HG02970 (cell line): ENCODE results near the gene IQSEC1.
A peak's percentile ranks its signal among the peaks of the same experiment; 100 is the strongest.

Experiments
- ATAC-seq: cut with Tn5 transposase; IDR thresholded peaks from one replicate; pipeline ENCODE4 v1.9.1; 2021; ENCODE audit warnings: mild to moderate bottlenecking, moderate library complexity, moderate number of reproducible peaks; ENCODE audit not compliant: unreplicated experiment, low FRiP score

The IQSEC1 gene

DNA sequence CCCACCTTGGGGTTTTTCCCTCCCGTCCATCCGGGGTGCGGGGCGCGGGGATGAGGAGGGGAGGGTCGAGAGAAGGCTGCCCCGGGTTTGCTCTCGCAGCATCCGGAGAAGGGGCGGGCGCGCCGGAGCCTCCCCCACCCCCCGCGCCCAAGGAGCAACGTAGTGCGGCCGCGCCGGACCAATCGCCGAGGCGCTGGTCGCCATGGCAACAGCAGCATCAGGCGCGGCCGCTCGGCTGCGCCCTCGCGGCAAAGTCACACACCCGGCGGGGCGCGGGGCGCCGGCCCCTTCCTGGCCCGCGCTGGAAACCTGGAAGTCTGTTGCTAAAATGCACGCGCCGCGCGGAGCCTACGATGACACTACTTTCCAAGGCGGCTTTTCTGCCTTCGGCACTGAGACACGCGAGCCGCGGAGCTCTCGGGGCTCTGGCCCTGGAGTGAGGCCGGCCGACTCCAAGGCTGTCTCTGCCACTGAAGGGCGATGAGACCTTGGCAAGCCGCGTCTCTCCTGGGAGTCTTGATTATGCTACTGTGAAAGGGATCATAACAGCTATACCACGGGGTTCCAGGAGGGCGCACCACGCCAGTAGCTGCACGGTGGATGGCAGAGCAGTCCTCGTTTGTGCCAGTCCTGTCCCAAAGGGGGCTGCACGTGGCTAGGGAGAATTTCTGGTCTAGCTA lies at the start of gene IQSEC1:
Gene IQSEC1 (minus strand): TSS at position 104 of the 680 bp plus-strand sequence. CDS start 415 bp downstream, outside the sequence.
- peak; percentile 69 for ATAC-seq

DNA sequence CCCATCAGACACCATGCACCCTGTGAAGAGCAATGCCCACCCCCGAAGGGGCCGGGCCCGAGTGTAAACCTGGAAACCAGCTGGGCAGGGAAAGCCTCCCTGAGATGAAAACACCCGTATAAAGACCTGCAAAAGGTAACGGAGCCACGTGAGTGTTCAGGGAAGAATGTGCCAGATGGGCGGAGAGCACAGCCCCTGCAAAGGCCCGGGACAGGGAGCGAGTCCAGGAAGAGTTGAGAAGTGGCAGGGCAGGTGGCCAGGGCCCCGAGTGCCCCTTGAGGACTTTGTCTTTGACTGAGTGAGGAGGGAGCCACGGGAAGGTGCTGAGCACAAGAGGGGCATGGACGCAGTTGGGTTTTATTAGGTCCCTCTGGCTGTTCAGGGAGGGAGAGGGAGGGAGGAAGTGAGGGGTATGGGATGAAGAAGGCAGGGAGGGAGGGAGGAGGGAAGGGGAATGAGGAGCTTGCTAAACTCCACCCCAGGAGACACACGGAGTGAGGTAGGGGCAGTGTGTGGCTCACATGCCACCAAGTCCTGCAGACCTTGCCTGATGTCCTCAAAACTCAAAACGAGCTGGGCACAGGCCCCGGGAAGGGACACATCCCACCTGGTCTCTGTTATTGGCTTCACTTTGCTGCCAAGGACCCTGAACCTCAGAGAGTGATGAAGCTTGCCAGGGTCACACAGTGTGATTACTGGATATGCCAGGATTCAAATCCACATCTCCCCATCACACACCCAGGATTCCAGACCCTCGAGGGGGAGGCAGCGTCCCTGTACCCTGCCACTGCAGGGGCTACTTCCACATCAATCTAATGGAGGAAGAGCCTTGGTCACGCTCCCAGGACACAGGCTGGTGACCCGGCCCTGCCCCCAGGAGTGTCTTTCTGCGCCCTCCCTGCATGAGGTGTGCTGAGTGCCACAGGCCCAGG lies 49.1 kb upstream of the IQSEC1 start:
- no peak for ATAC-seq

DNA sequence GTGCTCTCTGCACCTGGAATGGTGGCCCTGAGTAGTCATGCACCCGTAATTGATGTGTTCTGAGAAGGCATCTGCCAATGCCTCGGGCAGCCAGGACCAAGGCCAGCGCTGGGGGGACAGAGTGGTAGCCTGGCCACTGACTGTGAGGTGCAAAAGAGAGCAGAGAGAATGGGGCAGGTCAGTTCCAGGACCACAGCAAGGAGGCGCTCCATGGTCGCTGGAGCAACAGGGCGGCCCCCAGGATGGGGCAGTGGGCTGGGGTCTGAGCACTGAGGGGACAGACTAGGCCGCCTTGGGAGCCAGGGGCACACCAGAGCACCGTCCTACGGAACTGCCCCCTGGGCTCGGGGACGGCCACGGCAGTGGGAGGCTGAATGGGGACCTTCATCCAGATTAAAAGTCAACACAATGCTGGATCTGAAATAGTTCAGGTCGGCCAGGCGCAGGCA lies 48.3 kb upstream of the IQSEC1 start:
- ATAC-seq: no peak

DNA sequence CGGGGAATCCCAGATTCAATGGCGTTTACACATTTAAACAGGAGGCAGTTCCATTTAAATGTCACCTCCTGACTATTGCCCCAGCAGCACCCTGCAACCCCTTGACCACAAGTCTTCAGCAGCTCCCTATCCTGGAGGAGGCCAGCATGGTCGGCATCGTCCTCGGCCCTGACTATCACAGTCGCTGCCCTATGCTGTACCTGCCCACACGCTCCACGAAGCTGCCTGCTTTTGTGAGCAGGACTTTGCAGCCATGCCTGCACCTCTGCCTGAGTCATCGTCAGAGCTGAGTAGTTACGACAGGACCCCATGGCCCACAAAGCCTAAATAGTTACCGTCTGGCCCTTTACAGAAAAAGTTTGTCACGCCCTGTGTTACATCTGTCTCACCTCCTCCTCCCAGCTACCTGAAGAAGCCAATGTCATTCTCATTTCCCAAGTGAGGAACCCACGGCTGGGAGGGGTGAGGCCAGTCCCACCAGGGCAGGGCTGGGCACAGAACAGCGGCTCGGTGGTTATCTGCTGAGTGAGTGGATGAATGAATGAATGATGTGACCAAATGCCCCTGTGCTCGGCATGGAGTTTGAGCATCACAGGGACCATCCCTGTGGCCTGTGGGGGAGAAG lies 47.8 kb upstream of the IQSEC1 start:
- ATAC-seq: no peak

DNA sequence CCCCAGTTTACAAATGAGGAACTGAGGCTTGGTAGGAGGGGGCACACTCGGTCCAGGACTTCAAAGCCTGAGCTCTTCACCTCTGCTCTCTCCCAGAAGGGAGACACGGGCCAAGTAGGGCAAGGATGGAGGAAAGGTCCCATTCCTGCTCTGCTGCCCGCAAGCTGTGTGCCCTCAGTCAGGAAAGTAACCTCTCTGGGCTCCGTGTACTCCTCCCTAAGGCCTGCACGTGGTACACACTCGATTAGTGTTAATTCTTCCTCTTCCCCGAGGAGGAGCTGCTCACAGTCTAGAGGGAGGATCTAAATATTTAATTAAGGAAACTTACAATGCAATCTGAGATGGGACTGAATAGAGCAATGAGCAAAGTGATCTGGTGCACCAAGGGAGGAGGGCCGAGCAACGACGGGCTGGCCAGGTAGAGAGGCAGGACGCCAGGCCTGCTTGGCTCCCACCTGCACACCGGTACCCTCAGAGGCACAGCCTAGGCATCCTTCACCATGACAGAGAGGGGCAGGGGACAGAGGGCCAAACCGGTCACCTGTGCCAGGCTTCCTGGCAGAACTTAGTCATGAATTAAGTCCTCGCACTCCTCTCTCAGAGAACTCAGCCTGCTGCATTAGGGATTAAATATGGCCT lies 47.2 kb upstream of the IQSEC1 start:
- ATAC-seq: no peak

DNA sequence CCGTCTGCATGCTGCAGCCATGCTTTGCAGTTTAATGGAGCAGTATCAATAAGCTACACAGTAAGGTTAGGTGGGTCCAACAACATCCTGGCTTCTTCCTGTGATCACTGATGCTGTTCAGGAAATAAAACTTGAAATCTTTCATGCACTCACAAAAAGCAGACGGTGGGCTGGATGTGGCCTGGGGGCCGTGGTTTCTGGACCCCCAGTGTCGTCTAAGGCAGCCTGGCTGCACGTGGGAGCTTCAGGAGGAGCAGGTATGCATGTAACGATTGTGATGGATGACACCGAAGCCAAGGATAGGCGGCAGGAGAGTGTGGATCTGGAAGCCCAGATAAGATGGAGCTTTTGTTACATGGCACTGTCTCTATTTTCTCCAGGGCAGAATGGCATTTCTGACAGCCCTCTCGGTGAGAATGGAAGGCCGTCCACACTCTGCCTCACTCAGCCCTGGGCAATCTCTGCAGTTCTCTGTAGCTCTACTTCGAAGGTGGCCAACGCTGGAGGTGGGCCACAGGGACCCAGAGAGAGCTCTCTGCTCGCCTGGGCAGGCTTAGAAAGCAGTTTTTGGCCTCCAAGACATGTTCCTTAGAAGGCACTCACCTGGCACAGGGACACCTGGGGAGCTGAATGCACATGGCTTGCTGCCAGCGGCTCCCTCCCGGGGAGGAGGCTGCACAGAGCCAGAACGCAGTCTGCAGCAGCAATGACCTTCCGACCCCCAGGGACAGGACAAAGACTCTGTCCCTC lies 46.4 kb upstream of the IQSEC1 start:
- ATAC-seq: no peak

DNA sequence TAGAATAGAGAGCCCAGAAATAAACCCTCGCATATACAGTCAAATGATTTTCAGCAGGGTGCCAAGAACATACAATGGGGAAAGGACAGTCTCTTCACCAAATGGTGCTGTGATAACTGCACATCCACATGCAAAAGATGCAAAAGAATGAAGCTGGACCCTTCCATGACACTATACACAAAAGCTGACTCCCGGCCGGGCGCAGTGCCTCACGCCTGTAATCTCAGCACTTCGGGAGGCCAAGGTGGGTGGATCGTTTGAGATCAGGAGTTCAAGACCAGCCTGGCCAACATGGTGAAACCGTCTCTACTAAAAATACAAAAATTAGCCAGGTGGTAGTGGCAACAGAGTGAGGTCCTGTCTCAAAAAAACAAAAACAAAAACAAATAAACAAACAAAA lies 43.2 kb upstream of the IQSEC1 start:
- no peak for ATAC-seq

DNA sequence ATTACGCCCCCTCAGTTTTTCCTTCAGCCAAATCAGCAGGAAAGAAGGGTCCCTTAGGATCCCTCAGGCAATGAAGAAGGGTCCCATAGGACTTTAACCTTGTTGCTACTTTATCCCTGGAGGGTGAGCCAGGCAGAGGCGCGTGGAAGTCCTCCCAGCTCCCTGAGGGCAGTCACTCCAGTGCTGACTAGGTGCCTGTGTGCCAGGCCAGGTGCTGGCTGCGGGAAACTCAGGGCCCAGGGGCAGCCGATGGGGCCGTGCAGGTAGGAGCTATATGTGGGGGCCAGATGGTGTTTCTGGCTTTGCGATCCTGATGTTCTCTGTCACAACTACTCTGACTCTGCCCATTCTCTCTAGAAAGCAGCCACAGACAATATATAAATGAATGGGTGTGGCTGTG lies 42.8 kb upstream of the IQSEC1 start:
- ATAC-seq: no peak

DNA sequence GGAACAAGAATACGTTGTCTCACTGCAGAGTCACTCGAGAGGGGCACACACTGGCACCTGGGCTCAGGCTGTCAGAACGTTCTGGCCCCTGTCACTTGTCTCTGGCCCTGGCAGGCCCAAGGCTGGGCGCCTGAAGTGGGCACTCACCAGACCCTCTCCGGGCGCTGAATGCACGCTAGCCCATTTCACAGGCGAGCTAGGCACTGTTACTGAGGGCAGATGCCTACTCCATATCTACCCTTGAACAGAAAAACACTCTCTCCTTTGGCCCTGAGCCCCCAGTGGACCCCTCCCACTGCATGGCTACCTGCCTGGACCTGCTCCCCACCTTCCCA lies 42.3 kb upstream of the IQSEC1 start:
- no peak for ATAC-seq

DNA sequence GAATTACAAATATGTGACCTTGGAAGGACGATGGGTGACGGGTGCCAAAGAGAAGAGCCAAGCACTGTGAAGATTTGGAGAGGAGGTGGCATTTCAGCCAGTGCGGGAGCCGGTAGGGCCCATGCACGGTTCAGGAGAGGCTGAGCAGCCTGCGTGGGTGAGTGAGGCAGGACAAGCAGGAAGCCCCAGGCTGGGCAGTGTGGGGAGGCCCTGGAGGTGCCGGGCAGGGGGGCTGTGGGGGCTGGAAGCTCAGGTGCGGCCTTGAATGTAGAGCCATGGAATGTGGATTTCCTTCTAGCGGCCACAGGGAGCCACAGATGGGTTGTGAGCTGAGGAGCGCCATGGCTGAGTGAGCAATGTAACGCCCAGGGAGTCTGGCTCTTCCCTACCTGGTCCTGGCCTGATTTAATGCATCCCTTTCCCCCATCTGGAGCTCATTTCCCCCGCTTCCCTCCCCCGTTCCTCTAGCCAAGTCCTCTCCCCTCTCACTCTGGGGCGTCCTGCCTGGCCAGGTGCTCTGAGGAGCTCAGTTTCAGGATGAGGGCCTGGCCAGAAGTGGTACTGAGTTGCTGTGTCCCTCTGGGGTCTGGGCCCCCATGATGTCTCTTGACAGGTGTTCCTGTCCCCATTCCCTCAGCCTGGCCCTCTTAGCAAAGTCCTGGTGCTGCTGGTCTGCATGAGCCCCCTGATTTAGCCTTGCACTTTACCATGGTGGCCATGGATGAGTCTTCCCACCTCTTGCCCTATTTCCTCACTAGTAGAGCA lies 41.8 kb upstream of the IQSEC1 start:
- ATAC-seq: no peak

DNA sequence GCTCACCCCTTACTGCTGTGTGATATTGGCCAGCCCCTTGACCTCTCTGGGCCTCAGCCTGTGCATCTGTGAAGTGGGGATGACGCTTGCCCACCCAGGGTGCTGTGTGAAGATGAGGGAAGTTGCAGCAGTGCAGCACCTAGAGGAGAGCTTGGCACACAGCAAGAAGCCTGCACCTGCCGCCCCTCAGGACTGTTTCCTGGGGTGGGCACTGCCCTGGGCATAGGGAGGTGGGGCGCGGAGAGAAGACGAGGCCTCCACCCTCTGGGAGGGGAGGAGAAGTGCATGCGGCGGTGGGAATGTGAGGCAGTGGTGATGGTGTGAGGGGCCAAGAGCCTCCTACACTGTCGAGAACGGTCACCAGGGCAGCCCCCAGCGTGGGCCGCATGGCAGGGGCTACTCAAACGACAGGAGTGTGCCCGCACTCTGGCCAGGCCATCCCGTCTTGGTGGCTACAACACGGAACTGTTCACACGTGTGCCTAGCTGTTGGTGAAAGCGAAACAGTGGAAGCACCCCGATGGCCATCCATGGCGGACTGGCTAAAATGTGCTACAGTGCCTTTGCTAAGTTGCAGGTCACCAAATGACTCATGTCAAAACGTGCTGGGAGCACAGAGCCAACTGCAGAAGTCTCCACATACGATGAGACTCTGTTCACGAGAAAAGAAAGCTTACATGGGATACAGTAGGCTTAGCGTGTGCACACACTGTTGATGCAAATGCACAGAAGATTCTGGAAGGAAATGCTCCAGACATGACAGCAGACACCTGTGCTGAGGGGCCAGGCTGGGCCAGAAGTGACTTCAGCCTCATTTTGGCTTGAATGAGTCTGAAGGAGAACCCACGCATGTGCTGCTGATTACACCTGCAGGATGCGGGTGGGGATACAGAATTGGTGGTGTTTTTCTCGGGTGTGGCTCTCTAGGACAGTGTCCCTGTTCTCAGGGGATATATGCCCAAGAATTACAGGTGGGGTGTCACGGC lies 40.4 kb upstream of the IQSEC1 start:
- ATAC-seq: no peak

DNA sequence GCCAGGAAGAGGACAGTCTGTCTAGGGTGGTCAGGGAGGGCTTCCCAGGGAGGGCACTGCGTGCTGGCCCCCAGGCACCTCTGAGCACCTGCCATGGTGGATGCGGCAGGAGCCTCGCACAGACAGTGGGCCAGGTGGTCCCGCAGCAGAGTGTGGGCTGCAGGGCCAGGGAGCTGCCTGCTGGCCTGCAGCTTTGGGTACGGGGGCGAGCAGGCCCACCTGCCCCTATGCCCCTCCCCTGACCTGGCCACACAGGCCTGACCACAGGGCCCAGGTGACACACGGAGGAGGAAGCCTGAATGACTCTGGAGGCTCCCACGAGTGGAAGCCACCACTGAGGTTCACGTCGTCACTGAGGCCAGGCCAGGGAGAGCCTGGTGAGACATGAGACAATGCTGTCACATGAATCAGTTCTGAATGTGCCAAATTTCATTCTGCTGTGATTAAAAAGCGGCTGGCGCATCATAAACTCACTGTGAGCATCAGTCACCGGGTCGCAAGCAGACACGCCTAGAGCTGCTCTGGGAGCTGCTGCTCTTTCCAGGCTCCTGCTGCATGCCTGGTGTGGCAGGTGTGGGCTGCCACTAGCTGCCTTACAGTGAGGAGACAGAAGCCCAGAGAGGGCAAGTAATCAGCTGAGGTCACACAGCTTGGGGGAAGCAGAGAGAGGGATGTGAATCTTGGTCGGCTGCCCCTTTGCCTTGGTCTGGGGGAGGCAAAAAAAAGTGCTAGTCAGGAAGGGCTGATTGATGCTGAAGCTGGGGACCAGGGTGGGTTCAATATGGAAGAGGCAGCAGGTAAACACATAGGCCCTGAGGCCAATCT lies 39.5 kb upstream of the IQSEC1 start:
- no peak for ATAC-seq

DNA sequence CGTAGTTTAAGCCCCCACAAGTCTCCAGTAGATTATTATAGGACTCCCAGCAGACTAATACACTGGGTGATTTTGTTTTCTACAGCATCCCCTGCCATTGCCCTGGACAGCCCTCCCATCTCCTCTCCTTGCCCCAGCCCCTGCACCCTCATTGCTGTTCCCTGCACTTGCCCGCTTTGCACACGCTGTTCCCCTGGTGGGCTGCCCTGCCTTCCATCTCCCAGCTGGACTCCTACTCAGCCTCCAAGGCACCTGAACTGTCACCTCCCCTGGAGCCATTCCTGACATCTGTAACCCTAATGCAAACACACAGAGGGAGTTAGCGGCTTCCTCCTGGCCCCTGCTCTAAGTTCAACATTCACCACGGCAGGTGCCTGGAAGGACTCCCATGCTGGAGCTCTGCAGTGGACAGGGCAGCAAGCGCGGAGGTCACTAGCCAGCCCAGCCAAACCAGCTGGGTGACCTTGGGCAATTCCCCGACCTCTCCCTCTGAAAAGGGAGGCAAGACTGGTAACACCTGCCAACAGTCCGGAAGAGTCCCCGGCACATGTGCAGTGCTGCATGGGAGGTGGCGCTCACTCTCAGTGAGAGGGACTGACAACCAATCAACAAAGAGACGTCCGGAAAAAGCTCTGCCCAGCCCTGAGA lies 38.8 kb upstream of the IQSEC1 start:
- no peak for ATAC-seq

DNA sequence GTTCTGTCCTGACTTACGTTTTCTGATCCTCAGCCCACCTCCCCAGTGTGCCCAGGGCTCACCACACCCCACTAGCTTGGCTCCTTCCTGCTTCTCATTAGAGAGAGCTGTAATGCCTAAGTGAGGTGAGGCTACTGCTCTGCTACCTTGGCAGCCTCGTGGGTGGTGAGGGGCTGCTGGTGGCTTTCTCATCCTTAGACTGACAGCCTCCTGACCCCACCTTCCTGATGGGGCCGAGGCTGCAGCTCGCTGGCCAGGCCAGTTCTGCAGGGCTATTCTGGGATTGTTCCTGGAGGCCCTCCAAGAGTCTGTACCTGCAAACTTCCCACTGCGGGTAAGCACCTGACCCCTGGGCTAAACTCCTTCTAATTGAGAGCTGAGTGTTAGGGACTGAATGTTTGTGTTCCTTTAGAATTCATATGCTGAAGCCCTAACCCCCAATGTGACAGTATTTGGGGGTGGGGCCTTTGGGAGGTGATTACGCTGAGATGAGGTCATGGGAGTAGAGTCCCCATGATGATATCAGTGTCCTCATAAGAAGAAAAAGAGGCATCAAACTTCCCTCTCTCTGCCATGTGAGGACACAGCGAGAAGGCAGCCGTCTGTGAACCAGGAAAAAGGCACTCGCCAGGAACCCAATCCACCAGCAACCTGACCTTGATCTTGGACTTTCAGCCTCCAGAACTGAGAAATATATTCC lies 38.1 kb upstream of the IQSEC1 start:
- peak; percentile 3 for ATAC-seq

DNA sequence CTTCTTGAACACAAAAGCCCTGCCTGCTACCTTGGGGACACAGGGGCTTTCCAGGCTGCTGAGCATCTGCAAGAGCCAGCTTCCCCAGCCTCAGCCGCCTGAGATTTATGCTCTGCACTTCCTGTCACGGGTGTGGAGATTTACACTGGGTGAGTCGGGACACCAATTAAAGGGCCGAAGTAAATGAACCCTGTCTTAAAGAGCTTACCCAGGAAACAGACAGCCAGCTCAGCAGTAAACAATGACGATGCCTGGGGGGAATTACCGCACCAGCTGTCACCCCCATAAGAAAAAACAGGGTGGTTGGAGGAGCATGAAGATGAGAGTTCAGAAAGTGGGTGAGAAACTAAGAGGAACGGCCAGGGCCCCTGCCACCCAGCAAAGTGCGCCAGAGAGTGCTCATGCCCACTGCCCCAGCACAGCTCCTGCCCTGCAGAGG lies 37.5 kb upstream of the IQSEC1 start:
- ATAC-seq: peak; percentile 52

DNA sequence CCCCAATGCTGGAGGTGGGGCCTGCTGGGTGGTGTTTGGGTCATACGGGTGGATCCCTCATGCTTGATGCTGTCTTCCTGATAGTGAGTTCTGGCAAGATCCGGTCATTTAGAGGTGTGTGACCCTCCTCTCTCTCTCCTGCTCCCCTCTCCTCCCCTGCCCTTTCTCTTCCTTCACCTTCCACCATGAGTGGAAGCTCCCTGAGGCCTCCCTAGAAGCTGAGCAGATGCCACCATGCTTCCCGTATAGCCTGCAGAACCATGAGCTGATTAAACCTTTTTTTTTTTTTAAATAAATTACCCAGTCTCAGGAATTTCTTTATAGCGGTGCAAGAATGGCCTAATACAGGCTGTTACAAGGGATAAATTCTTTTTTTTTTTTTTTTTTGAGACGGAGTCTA lies 36.3 kb upstream of the IQSEC1 start:
- no peak for ATAC-seq
